MCF 10A (cell line): ENCODE results near the gene LCP2. TPM values are rescaled to one million over a fixed set of nuclear protein-coding genes. Genes with fewer than 3 reads are reported as not detected.

Experiments
- BruUV-seq: library from RNA; stranded (reverse); fragments of 400-500 nt; replicated peaks from 2 replicates; lab custom pipeline; 2021; lab: Mats Ljungman, UMichigan
- CTCF ChIA-PET: fragments of 300-600 bp; sonication (Branson Sonifier 250); formaldehyde crosslinking; extraction: SDS; loops from one replicate; lab custom pipeline; 2021; ENCODE audit warnings: antibody characterized with exemption, inconsistent platforms; lab: Yijun Ruan, JAX
- POLR2A ChIA-PET: fragments of 300-600, 350-650 bp; sonication (Branson Sonifier 250); formaldehyde crosslinking; extraction: SDS; loops from one replicate; lab custom pipeline; 2020; ENCODE audit warnings: antibody characterized with exemption, inconsistent platforms; lab: Yijun Ruan, JAX
- DNase-seq: peaks from one replicate; pipeline ENCODE4 v3.0.0-alpha.2; 2018; ENCODE audit not compliant: unreplicated experiment
- H3K27ac Mint-ChIP-seq: one replicate; pipeline ENCODE4 v1.8.0; 2022; ENCODE audit warnings: mild to moderate bottlenecking, low read depth, mixed read lengths; ENCODE audit not compliant: unreplicated experiment
- H3K27me3 Mint-ChIP-seq: one replicate; pipeline ENCODE4 v1.8.0; 2022; ENCODE audit warnings: mixed read lengths; ENCODE audit not compliant: insufficient read depth, unreplicated experiment
- H3K36me3 Mint-ChIP-seq: one replicate; pipeline ENCODE4 v1.8.0; 2022; ENCODE audit warnings: mild to moderate bottlenecking, moderate library complexity, mixed read lengths; ENCODE audit not compliant: insufficient read depth, unreplicated experiment
- H3K4me1 Mint-ChIP-seq: one replicate; pipeline ENCODE4 v1.8.0; 2022; ENCODE audit warnings: mixed read lengths; ENCODE audit not compliant: insufficient read depth, unreplicated experiment
- H3K4me3 Mint-ChIP-seq: one replicate; pipeline ENCODE4 v1.8.0; 2022; ENCODE audit warnings: mild to moderate bottlenecking, moderate library complexity, mixed read lengths; ENCODE audit not compliant: unreplicated experiment
- H3K9me3 Mint-ChIP-seq: one replicate; pipeline ENCODE4 v1.8.0; 2022; ENCODE audit warnings: mixed read lengths; ENCODE audit not compliant: unreplicated experiment
- CTCF ChIP-seq: fragments of 200-600 bp; IDR thresholded peaks from one replicate; pipeline ENCODE4 v1.8.0; 2022; ENCODE audit warnings: antibody characterized with exemption, mild to moderate bottlenecking; ENCODE audit not compliant: unreplicated experiment
- intact Hi-C: fragments of 100-400 bp; cut with micrococcal nuclease; formaldehyde crosslinking; loops from 2 replicates; pipeline ENCODE4 v1.14.1; 2022
- total RNA-seq: library from RNA; stranded (reverse); gene quantifications from 2 replicates; pipeline ENCODE4 v1.2.3, GENCODE V29; 2022

The LCP2 gene
- total RNA-seq, 1 experiment from 2014 or later = not detected

GRCh38 chr5:170268884-170269283 lies 28.7 kb downstream of the LCP2 start:
- no peak for DNase-seq
- Mint-ChIP-seq H3K4me1 (peaks cover 6% of the 10 kb centered on the region), H3K27ac (no peak overlapping the region), H3K4me3 (no peak overlapping the region), H3K9me3 (no peaks in the 10 kb centered on the region), H3K36me3 (no peaks in the 10 kb centered on the region), H3K27me3 (peaks cover 34% of the 10 kb centered on the region)
- intact Hi-C loops = loop anchor here (1.0 to 2.0 kb wide), 4 partner anchors 42 to 354 kb away; no protein-coding TSS in a partner anchor
- BruUV-seq = no TSS peak
- POLR2A ChIA-PET = no interaction called here
- TF ChIP-seq CTCF = no peak
- CTCF ChIA-PET = interaction anchor here (0.6 to 6.0 kb wide), 34 partner anchors 6 to 366 kb away, joined by 3 to 221 read pairs (median 4); no protein-coding TSS in a partner anchor

DNA sequence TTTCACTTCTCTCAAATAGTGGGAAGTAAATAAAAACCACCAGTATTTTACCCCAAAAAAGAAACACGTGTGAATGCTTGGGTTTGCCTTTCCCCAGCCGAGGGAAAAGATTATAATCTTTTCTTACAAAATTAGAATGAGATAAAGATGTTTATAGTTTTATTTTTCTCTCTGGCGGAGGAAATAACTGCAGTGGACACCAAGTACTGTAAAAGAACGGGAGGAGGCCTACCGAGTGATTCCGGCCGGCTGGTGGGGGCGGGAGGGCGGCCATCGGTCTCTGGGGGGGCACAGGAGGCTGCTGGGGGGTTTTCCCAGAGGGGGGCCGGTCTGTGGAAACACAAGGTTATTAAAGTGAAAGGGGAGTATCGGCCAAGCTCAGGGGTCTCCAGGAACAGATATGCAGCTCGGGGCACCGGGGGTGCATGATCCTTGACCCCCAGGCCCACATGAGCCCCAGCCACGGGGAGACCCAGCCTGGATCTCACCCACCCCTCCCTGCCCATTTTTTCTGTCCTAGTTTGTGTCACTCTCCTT lies 29.4 kb downstream of the LCP2 start:
- BruUV-seq = no TSS peak
- POLR2A ChIA-PET = no interaction called here
- Mint-ChIP-seq H3K36me3 (no peaks in the 10 kb centered on the region), H3K4me3 (no peak overlapping the region), H3K27me3 (peaks cover 41% of the 10 kb centered on the region), H3K9me3 (no peaks in the 10 kb centered on the region), H3K4me1 (peaks cover 6% of the 10 kb centered on the region), H3K27ac (no peak overlapping the region)
- CTCF ChIA-PET = interaction anchor here (0.5 to 6.0 kb wide), 62 partner anchors 7 to 595 kb away, joined by 3 to 221 read pairs (median 4); no protein-coding TSS in a partner anchor
- DNase-seq = no peak
- intact Hi-C loops = loop anchor here (1.0 to 2.0 kb wide), 4 partner anchors 41 to 355 kb away; no protein-coding TSS in a partner anchor
- no peak for TF ChIP-seq CTCF

DNA sequence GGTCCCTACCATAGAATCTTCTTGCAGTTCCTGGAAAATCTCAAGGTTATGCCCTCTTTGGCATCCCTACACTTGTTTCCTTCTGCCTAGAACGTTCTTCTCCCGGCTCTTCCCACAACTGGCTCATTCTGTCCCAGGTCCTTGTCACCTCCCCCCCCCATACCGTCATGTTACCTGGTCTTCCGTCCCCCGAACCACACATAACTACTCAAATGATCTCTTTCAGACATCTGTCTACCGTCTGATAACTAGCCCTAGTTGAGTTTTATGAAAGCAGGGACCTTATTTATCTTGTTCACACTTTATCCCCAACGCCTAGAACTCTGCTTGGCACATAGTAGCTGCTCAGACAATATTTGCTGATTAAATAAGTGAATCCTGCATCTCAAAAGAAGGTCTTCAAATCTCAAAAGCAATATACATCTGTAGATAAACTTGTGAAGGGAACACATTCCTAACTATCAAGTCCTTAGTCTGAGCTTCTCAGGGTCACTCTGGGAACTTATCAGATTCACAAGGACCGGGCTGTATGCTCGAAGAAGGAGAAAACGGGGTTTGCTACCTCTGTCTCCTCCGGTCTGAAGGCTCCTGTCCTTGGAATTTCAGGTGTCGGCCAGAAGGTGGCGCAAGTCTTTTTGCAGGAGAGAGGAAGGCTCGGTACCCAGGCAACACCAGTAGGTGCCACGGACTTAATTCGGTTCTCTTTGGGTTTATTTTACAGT lies 30.0 kb downstream of the LCP2 start:
- Mint-ChIP-seq H3K9me3 (no peaks in the 10 kb centered on the region), H3K4me3 (no peak overlapping the region), H3K4me1 (peaks cover 6% of the 10 kb centered on the region), H3K27ac (no peak overlapping the region), H3K27me3 (peaks cover 47% of the 10 kb centered on the region), H3K36me3 (no peaks in the 10 kb centered on the region)
- ChIA-PET CTCF (interaction anchor here (0.5 to 6.0 kb wide), 73 partner anchors 8 to 1552 kb away, joined by 3 to 221 read pairs (median 4); partner anchors contain the start of gene LCP2), POLR2A (no interaction called here)
- BruUV-seq = no TSS peak
- intact Hi-C loops = loop anchor here (1.0 to 2.0 kb wide), 4 partner anchors 41 to 356 kb away; no protein-coding TSS in a partner anchor
- DNase-seq = peak; percentile 90
- TF ChIP-seq CTCF = peak; percentile 91
